ENCODE results near the gene OPRM1.

GRCh38 chr6:154157706-154158105 is 118.7 kb downstream of the OPRM1 start:
- TF ChIP-seq CTCF (IDR thresholded peaks at IDR 0.05) (no peak), POLR2A (IDR thresholded peaks at IDR 0.05) (no peak)

Data from Peyer's patch (tissue), 4 donors.